ENCODE data around the gene CIC. TPM values are rescaled to one million over a fixed set of nuclear protein-coding genes. Genes with fewer than 3 reads are reported as not detected.
A peak's percentile ranks its signal among the peaks of the same experiment; 100 is the strongest.

CIC gene
- total RNA-seq, 4 donors from 2014 or later, result 31.4 to 69.4 (median 49.0) TPM

- H3K4me3 ChIP-seq, result peak overlapping the region; percentile 29 to 92
- peaks cover 0 to 28% of the 10 kb centered on the region in 2 donors for H3K36me3 ChIP-seq
- no peaks in the 10 kb centered on the region for H3K27me3 ChIP-seq
- no peak for TF ChIP-seq EP300 (IDR thresholded peaks at IDR 0.05)
- TF ChIP-seq, protein P1, sequence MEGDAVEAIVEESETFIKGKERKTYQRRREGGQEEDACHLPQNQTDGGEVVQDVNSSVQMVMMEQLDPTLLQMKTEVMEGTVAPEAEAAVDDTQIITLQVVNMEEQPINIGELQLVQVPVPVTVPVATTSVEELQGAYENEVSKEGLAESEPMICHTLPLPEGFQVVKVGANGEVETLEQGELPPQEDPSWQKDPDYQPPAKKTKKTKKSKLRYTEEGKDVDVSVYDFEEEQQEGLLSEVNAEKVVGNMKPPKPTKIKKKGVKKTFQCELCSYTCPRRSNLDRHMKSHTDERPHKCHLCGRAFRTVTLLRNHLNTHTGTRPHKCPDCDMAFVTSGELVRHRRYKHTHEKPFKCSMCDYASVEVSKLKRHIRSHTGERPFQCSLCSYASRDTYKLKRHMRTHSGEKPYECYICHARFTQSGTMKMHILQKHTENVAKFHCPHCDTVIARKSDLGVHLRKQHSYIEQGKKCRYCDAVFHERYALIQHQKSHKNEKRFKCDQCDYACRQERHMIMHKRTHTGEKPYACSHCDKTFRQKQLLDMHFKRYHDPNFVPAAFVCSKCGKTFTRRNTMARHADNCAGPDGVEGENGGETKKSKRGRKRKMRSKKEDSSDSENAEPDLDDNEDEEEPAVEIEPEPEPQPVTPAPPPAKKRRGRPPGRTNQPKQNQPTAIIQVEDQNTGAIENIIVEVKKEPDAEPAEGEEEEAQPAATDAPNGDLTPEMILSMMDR (IDR thresholded peaks at IDR 0.05), result peak in 3 of 4 experiments; percentile 67 to 81 (median 70)
- TF ChIP-seq POLR2AphosphoS5 (IDR thresholded peaks at IDR 0.05), result peak; percentile 69
- peak; percentile 10 to 43 for TF ChIP-seq POLR2A (IDR thresholded peaks at IDR 0.05)
- peaks cover 5 to 85% (median 35%) of the 10 kb centered on the region in 3 donors for H3K4me1 ChIP-seq
- H3K27ac ChIP-seq, result peak overlapping the region; percentile 72 to 98 (median 96)
- no peaks in the 10 kb centered on the region for H3K9me3 ChIP-seq
- ATAC-seq, result peak; percentile 32
- 1 to 2% methylated on average over 19 to 21 of the region's 45 CpGs for WGBS, 2 donors (ENCODE audit: low coverage in 1 of 2)
Observed at GRCh38 chr19:42244347-42245220, 24.5 kb upstream of the CIC start.

DNA sequence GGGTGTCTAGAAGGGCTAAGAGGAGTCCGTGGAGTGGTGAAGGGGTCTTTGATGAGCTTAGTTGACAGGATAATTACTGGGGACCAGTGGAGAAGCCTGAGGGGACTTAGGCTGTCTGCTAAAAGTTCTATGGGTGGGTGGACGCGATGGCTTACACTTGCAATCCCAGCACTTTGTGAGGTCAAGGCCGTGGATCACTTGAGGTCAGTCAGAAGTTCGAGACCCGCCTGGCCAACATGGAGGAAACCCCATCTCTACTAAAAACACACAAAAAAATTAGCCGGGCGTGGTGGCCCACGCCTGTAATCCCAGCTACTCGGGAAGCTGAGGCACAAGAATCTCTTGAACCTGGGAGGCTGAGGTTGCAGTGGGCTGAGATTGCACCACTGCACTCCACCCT lies 23.8 kb upstream of the CIC start:
- WGBS, 2 donors (ENCODE audit: low coverage in 1 of 2), result 0 to 62% methylated on average over 1 to 4 of the region's 10 CpGs
- H3K9me3 ChIP-seq, result no peaks in the 10 kb centered on the region
- H3K36me3 ChIP-seq, result peaks cover 0 to 26% of the 10 kb centered on the region in 2 donors
- H3K27me3 ChIP-seq, result no peaks in the 10 kb centered on the region
- no peak for ATAC-seq
- H3K27ac ChIP-seq, result peak overlapping the region in 3 of 4 donors; percentile 95 to 98 (median 98)
- TF ChIP-seq, protein P1 (IDR thresholded peaks at IDR 0.05), result no peak
- no peak for TF ChIP-seq POLR2A (IDR thresholded peaks at IDR 0.05)
- TF ChIP-seq POLR2AphosphoS5 (IDR thresholded peaks at IDR 0.05), result no peak
- no peak for TF ChIP-seq EP300 (IDR thresholded peaks at IDR 0.05)
- peaks cover 5 to 85% (median 41%) of the 10 kb centered on the region in 3 donors for H3K4me1 ChIP-seq
- H3K4me3 ChIP-seq, result no peak overlapping the region

- Histone ChIP-seq H3K9me3 (no peaks in the 10 kb centered on the region), H3K4me3 (no peak overlapping the region), H3K27me3 (no peaks in the 10 kb centered on the region), H3K36me3 (peaks cover 0 to 26% of the 10 kb centered on the region in 2 donors), H3K4me1 (peaks cover 5 to 85% (median 47%) of the 10 kb centered on the region in 3 donors), H3K27ac (peak overlapping the region in 3 of 4 donors; percentile 95 to 98 (median 98))
- no peak for ATAC-seq
- 4 to 5% methylated on average over 7 of the region's 10 CpGs for WGBS, 2 donors (ENCODE audit: low coverage in 1 of 2)
- TF ChIP-seq, protein P1 (IDR thresholded peaks at IDR 0.05), result peak in 3 of 4 experiments; percentile 73 to 86 (median 76)
- TF ChIP-seq POLR2AphosphoS5 (IDR thresholded peaks at IDR 0.05), result peak; percentile 76
- TF ChIP-seq EP300 (IDR thresholded peaks at IDR 0.05), result no peak
- TF ChIP-seq POLR2A (IDR thresholded peaks at IDR 0.05), result no peak
Observed at GRCh38 chr19:42246143-42246921, 22.7 kb upstream of the CIC start.

- Histone ChIP-seq H3K36me3 (peaks cover 0 to 26% of the 10 kb centered on the region in 2 donors), H3K4me3 (no peak overlapping the region), H3K9me3 (no peaks in the 10 kb centered on the region), H3K4me1 (peaks cover 5 to 85% (median 53%) of the 10 kb centered on the region in 3 donors), H3K27ac (peak overlapping the region in 3 of 4 donors; percentile 95 to 98 (median 98)), H3K27me3 (no peaks in the 10 kb centered on the region)
- WGBS, 2 donors (ENCODE audit: low coverage in 1 of 2), result 63 to 80% methylated on average over 1 to 5 of the region's 7 CpGs
- TF ChIP-seq EP300 (IDR thresholded peaks at IDR 0.05) (no peak), POLR2AphosphoS5 (IDR thresholded peaks at IDR 0.05) (no peak), POLR2A (IDR thresholded peaks at IDR 0.05) (no peak)
- TF ChIP-seq, protein P1 (IDR thresholded peaks at IDR 0.05), result no peak
- no peak for ATAC-seq
Observed at GRCh38 chr19:42246922-42247639, 22.0 kb upstream of the CIC start.
